Muscle of back (tissue), 11 donors: ENCODE data around the gene GBX1. TPM values are rescaled to one million over a fixed set of nuclear protein-coding genes. Genes with fewer than 3 reads are reported as not detected.

Experiments
- DNase-seq, 3 donors: peaks; one replicate each; pipeline versions ENCODE4 v3.0.0 to v3.0.0-alpha.2; 2013
- polyA plus RNA-seq, 10 donors: library from polyadenylated mRNA; unstranded; fragments of 120-200 nt; gene quantifications; one replicate each; pipeline ENCODE4 v1.2.1, GENCODE V29; 2013; ENCODE audit not compliant: insufficient read length in 10 of 10

GBX1 gene
- polyA plus RNA-seq, 10 donors, result 0.66 to 3.3 (median 1.3) TPM

DNA sequence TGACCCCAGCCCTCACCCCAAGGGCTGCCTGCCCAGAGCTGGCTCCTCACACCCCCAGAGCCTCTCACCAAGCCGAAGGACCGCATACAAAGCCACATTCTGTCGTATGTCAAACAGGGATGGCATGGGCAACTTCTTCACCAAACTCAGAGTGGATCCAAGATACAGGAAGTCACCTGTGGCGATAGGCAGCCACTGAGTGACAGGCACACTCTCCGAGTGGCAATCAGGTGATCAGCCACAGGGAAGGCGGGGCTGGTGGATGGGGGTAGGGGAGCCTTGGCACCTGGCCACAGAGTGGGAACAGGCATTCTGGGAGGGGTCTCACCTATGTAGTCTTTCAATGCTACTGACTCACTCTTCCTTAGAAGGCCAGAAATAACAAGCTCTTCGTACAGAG lies 26.7 kb upstream of the GBX1 start:
- no peak for DNase-seq

DNA sequence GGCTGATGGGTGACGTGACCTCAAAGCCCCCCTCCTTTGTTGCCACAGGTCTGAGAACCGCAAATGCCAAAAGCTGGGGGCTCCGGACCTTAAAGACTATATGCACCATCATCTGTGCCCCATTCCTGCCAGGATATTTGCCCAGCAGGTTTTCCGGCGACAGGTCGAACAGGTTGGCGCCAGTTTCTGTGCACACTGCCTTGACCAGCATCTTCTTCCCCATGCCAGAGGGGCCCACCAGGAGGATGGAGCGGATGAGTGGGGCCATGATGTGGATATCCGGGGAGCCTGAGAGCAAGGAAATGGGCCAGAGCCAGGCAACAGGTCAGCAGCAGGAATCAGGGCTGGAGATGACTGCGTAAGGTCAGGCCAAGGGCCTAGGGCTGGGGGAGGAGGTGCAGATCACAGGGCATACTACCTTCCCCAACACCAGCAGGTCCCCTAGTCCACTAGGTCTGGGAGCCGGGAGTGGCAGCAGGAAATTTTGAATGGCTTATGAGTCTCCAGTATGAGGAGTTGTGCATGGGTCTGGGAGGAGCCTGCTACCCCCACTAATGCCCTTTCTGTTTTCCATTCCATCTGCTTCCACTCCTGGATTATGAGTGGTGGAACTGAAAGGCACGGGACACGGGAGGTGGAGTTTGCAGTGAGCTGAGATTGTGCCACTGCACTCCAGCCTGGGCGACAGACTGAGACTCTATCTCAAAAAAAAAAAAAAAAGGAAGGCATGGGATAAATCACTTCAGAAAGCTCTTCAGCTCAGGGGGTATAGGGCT lies 25.9 kb upstream of the GBX1 start:
- no peak for DNase-seq

DNA sequence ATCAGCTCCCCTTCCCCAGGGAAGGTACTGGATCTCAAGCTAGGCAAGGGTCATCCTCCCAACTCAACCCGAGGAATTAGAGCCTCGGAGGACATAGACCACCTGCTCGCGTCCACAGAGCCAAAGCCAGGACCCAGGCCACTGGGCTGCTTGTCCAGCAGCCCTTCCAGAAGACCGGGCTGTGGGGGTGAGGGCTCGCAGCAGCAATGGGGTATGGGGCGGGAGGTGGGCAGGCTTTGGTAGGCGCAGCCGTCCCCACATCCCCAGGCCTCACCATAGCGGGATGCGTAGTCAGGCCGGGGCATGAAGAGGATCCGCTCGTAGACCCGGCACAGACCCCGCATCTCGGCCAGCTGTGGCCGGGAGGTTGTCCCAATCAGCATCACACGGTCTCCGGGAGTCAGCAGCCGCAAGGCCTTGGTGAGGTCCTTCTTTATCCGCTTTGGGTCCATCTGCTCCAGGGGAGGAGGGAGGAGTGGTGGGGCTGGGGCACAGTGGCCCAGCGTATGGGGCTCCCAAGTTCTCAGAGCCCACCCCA lies 24.6 kb upstream of the GBX1 start:
- no peak for DNase-seq

DNA sequence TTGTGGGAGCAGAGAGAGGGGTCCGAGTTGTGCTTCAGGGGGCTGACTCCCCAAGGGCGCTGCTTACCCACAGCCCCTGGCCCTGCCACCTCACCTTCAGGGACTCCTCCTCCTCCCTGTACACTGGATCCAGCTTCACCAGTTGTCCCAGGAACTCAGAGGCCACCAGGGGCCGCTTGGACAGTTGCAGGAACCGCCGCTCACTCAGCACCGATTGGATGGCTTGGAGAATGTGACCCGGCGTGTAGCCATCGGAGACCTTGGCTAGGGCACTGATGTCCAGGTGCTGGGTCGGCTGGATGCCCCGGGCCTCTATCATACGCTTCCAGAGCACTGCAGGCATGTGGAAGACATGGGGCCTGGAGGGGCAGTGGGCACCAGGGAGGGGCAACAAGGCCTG lies 24.1 kb upstream of the GBX1 start:
- no peak for DNase-seq

DNA sequence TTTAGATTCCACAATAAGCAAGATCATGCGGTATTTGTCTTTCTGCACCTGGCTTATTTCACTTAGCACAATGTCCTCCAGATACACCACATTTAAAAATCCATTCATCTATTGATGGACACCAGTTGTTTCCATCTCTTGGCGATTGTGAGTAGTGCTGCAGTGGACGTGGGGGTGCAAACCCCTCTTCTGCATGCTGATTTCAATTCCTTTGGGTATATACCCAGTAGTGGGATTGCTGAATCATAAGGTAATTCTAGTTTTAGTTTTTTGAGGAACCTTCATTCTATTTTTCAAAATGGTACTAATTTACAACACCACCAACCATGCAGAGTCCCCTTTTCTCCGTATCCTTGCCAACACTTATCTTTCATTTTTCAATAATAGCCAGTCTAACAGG lies 21.5 kb upstream of the GBX1 start:
- no peak for DNase-seq

DNA sequence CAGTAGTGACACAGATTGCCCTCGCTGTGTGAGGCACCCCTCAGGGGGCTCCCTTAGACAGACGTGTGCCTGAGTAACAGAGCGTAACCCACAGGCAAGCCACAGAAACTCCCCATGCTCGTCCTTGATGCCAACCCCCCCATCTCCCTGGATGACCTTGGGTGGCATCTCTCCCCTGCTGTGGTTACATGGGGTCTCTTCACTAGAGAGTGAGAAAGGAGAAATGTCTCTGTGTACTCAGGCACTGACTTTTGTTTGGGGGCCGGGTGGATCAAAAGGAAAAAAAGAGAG lies 20.7 kb upstream of the GBX1 start:
- DNase-seq, result no peak

DNA sequence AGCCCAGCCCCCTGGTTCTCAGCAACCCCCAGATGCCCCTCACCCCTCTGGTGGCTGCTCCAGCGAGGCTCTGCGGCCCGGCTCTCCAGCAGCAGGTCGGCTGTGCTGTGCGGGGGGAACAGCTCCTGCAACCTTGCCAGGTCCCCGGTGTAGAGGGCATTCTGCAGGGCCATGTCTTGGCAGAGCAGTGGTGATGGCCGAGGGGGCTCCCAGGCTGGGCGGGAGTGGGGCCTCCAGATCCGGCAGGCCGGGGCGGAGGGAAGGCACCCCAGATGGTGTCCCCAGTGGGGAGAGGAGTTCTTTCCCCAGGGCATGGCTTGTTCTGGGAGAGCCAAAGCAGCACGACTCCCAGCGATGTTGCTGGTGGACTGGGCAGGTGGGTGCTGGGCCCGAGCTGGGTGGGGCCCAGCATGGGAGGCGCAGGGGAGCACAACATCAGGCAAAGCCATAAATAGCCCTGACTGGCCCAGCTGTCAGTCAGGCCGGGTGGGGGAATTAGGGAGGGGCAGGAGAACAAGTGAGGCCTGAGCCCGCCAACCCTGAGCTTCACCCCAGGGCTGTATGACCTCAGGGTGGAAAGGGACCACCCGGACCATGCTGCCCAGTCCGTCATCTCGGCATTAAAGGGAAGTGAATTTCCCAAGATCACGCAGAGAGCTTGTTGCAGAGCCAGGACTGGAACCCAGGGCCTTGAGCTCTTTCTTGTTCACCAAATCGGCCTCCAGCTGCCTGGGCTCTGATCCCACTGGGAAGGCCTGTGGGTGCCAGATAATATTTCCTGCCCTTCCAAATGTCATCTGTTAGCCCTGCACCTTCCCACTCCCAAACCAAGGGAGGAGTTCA lies 20.1 kb upstream of the GBX1 start:
- DNase-seq, result peak in 1 of 3 donors; percentile 14

DNA sequence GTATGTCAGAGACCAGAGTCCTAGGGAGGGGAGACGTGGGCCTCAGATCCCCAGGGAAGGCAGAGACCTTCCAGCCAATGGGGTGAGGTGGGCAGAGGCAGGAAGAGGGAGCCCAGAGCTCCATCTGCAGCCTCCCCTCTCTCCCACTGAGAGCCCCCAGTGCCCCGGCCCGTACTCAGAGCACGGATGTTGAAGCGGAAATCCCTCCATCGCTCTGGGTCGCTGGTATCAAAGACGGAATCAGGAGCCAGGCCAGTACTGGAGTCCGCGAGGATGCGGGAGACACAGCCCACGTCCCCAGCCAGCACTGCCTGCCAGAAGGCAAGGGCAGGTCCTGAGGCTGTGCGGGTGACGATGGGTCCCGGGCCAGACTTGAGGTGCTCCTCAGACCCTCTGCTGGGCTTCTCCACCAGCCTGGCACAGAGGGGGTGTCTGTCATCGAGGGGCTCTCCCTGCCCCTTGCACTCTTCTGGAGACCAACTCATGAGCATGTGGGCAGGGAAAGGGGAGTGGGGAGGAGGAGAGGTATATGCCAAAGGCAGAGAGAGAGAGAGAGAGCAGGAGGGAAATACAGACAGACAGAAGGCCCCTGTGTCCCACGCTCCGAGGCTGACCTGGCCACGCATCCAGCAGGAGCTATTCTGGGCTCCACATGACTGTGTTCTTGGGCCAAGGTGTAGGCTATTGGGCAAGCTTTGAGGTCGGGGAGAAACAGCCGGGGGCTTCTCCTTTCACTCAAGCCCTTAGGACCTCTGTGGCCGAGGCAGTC lies 19.3 kb upstream of the GBX1 start, which contains the start of gene ASB10:
TSS of gene ASB10 (minus strand) at position 611 of the 769 bp plus-strand sequence. CDS start at position 491, 120 bp downstream.
- DNase-seq, result no peak

DNA sequence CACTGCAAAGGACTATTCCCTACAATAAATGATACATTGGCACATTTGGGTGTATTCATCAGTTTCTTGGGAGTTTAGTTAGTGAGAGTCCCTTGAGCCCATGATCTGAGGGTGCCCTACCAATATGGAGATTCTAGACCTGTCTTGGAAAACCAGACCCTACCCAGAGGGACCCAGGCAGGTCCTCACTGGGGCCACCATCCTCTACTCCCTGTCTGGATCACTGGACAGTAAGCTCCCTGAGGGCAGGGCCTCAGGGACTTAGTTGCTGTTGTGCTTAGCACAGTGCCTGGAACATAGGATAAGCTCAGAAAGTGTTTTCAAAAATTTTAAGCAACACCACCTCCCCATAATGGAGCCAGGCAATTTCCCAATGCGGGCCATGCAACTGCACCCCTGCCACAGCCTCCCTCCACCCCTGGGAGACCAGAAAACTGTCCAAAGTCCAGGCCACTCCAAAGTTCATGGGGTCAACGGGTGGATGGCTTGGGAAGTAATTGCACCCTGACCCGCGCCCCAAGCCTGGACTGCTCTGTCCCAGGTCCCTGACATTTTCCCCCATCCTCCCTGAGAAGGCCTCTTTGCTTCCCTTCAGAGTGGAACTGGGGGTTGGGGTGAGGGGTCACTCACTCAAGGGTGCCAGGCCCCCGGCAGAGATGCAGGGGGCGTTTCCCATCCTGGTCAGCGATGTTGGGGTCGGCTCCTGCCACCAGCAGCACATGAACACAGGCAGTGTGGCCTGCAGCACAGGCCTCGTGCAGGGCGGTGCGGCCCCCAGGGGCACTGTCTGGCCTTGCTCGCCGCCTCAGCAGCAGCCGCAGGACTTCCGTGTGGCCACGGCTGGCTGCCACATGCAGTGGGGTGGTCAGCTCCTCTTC lies 18.5 kb upstream of the GBX1 start:
- no peak for DNase-seq

DNA sequence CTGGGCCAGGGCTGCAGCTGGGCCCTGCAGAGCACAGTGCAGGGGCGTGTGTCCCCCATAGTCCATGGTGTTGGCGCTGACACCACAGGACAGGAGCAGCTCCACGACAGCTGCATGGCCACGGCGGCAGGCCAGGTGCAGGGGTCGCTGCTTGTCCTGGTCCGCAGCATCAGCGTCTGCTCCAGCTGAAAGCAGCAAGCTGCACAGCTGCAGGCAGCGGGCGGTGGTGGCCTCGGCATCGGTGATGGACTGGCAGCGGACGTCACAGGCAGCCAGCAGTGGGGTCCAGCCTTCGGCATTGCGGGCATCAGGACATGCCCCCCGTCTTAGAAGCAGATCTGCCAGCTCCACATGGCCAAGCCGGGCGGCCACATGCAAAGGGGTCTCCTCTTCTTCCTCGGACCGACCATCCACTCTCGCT lies 13.5 kb upstream of the GBX1 start:
- peak in 1 of 3 donors; percentile 48 for DNase-seq

DNA sequence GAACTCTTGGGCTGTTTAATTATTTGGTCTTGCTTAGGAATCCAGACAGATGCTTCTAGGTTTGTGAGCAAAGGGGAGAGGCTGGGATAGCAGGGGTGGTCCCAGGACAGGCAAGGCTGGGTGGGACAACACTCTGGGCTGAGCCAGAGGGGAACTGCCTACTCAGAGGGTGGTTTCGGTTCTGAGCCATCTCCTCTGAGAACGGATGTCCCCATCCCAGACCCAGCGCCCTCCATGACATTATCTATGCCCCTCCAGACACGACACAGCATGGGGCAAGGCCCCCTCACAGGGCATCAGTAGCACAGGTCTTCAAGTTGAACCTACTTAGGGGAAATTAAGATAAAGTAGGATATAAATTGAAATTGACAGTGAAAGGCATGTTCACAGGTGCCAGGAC lies 12.5 kb upstream of the GBX1 start:
- no peak for DNase-seq

DNA sequence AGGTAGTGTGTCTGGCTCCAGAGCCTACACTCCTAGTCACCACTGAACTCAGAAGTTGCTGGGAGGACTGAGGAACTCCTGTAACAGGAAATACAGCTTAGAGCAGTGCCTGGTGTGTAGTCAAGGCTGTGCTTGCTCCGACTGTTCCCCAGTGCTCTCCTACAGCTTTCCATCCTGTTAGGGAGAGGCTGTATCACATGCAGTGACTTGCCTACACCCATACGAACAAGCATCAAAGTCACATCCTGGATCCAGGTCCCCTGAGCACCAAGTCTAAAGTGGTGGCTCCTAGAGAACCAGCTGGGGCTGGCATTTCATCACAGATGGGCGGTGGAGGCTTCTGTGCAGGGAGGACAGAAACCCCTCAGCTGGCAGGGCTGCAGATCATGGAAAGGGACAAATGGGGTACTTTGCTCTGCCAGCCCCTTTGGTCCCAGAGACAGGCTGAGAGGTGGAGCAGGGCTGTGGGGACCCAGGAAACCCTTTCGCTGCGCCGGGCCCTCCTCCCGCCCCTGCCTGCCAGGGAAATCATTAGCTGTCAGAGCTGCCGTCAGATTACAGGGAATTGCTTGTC lies 11.9 kb upstream of the GBX1 start:
- DNase-seq, result no peak

DNA sequence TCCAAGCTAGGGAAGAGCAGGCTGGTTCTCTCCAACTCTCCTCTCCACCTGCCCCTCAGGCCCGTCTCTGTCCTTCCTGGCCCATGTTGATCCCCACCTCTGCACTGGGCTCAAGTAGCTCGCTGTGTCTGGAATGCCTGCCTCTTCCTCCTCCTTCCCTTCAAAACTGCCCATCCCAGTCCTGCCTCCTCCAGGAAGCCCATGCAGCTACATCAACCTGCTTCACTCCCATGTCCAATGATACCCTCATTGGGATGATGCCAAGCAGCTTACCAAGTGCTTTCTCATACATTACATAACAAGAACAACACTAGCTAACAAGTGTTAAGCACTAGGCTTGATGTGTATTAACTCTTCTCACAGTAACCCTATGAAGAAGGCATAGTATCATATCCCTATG lies 11.3 kb upstream of the GBX1 start:
- no peak for DNase-seq

DNA sequence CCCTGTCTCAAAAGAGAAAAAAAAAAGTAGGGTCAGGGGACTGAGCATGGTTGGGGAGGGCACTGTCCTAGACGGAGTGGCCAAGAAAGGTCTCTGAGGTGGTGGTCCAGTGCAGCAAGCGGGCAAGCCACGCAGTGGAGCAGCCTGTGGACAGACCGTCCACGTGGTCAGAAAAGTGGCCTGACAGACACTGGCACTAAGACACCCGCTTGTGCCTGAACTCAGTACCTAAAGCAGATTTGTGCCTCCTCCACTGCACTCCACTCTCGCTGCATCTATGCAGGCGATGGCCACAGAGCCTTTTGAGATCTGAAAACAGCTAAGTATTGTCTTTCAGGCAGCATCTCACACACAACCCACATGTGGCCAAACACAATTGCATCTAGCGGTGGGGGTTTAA lies 10.7 kb upstream of the GBX1 start:
- no peak for DNase-seq

DNA sequence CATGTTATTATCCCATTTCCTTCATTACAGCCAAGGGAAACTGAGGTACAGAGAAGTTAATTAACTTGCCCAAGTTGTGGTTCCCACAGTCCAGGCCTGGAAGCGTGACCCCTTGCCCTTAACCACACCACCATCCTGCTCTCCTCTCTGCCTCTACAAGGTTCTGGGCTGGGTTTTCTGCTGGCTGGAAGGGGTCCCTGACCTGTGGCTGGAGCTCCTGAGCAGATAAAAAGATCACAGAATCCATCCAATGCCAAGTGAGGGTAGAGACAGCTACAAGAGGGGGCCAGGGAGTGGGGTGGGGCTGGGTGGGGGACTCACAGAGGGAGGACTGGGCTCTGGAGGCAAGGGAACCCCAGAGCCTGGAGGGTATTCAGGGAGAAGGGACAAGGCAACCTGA lies 9.8 kb upstream of the GBX1 start:
- no peak for DNase-seq

DNA sequence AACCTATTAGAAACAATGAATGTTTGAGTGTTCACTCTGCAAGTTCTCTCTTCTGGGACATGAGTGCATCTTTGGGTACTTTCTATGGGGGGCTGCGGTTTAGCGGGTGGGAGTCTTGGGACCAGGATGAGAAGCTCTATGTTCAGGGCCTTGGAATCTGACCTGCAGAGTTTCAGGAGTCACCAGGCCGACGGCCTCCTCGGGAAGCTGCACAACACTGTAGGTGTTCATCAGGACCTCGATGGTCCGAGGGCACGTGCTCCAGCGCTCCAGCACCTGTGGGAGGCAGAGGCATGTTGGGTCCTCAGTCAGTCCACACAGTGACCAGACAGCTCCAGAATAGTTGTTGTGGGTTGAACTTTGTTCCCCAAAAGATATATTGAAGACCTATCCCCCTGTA lies 8.9 kb upstream of the GBX1 start:
- no peak for DNase-seq

DNA sequence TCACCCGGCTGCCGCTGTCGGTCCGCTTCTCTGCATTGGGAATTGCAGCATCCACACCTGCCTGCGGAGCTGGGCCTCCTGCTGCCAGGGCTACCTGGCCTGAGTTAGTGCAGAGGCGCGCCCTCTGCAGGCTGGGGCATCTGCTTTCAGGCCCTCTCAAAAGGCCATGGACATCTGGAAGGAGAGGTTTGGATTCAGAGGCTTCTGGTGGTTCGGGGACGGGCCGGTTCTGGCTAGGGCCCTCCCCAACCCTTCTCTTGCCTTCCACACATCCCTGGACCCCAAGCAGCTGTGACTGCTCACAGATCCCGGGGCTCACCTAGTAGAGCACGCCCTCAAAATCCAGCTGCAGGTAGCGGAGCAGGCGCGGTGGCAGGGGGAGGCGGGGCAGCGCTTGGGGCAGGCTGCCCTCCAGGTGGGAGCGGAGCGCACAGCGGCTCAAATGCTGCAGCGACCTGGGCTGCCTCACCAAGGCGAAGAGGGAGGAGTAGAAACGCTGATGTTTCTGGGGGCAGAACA lies 8.4 kb upstream of the GBX1 start:
- DNase-seq, result no peak

DNA sequence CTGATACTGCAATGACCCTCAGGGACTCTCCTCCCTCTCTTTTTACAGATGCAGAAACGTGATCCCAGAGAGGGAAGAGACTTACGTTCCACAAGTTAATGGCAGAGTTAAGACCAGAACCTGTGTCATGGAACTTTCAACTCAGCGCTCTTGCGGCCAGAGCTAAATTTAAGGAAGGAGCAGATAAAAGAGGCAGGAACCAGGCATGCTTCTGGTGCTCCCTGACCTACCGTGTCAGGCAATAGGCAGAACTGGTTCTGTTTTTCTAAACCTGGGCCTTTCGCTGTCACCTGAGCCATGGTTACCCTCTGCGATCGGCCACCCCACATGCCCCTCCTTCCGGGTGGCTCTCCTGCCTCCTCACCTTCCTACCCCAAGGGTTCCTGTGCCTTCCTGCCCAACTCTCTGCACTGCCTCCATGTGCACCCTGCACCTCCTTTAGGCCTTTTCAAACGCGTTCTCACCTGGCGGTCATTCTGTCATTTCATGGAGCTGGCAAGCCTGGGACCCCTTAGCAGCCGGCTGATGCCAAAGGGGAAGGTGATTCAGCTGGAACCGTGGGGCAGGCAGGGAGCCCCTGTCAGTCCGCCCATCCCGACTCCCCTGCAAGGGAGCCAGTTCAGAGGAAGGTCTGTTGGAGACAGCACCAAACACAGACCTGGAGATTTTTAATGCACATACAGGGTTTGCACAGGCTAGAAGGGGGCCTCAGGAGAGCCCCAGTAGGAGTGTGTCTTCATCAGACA lies 7.7 kb upstream of the GBX1 start:
- DNase-seq, result no peak

DNA sequence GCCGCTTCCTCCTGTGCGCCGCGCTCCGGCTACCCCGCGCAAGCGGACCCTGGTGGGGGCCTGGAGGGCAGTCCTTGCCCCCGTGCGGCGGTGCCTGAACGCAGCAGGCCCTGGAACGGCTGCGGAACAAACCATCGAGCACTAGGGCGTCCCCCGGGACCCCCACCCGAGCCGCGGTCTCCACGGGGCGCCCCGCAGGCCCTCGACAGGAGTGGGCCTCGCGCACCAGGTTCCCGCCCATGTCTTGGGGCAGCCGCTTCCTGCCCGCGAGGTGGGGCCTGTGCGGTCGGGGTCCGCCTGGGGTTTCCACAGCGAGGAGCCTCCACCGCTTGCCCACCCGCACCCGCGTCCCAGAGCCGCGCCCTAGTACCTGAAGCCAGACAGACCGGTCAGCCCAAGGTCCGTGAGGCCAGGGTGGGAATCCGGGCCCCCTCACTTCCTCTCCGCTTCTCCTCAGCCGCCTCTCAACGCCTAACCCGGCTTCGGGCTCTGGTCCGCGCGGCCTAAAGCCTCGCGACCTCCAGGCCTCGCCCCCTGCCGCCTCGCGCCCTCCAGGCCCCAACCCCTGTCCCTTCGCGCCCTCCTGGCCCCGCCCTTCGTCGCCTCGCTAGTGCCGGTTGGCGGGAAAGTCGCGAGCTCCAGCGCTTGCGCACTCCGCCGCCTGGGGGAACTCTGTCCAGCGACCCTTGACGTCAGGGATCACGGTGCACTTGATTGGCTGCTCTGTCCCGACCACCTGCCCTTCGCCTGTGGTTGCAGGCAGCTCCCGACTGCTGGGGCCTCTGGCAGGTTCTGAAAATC lies 7.0 kb upstream of the GBX1 start:
- DNase-seq, result peak in 2 of 3 donors; percentile 51 to 65
